M059J (cell line): ENCODE data around the gene GPR37L1. TPM values are rescaled to one million over a fixed set of nuclear protein-coding genes. Genes with fewer than 3 reads are reported as not detected.
"Not testable (repeated sequence)": the region's sequence is repeated elsewhere in the genome, so short reads cannot be mapped to it uniquely, and the experiment has no call there.

Experiments
- DNase-seq: peaks from one replicate; pipeline ENCODE4 v3.0.0-alpha.2; 2012; ENCODE audit warnings: low read depth
- total RNA-seq: library from RNA; depleted of rRNA; stranded (reverse); fragments of >200 nt; shearing (Covaris generic); gene quantifications from 2 replicates; pipeline ENCODE4 v1.2.3, GENCODE V29; 2014

GPR37L1 gene
- total RNA-seq, 1 experiment from 2014 or later: not detected

DNA sequence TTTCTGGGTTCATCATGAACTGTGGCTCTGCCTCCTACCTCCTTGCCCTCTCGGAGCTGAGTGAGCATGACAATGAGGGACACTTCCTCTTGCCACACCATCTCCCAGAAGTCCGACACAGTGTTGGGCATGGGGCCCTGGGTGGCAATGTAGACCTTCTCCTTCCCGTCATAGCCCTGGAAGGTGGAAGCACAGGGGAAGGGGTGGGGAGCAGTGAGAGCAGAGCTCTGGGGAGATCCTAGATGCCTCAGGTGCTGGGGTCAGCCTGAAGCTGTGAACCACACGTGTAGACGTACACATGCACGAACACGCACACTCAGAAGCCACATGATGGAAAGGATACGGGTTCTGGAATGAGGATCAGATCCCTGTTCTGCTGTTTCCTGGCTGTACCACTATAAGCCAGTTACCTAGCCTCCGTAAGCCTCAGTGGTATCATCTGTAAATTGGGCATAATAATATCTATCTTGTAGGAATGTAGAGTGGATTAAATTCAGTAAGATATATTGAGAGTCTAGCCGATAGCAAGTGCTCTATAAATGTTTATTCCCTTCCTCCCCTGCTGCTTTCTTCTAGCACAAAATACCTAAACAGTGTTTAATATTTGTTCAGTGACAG is 31.5 kb downstream of the GPR37L1 start:
- no peak for DNase-seq

DNA sequence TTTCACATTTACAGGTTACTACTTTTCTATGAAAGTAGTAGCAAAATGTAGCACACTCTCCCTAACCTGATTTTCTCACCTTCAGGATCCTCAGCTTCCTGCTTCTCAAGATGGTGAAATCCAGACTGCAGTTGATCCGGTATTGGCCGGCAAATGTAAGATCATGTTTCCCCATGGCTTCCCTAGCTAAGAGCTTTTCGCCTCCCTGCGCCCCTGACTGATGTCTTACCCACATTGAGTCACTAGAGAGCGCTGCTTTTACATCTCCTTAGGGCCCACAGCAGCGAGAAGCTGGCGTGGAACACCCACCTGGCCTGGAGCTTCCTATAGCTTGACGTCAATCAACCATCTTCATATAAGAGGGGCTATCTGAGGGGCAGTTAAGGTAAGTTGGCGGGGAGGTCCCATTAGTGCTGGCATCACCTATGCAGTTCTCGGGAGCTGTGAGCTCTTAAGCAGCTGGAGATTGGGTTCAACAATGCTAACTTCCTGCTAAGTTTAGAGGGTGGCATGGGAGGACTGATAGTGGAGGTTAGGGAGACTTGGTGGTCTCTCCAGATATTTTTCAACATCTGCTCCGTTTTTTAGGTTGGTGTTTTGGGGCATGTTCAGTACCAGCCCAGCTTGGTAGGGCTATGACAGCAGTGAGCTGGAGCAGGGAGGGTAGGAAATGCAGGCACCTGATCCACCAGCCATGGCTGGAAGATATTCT is 32.2 kb downstream of the GPR37L1 start:
- peak; percentile 59 for DNase-seq

- DNase-seq: peak; percentile 68
Observed at GRCh38 chr1:202155478-202156021, 32.8 kb downstream of the GPR37L1 start.

- no peak for DNase-seq
Observed at GRCh38 chr1:202156590-202156989, 33.9 kb downstream of the GPR37L1 start.

- DNase-seq: no peak
Observed at GRCh38 chr1:202157945-202158344, 35.2 kb downstream of the GPR37L1 start.

GRCh38 chr1:202158810-202159533 is 36.3 kb downstream of the GPR37L1 start:
- DNase-seq: no peak

DNA sequence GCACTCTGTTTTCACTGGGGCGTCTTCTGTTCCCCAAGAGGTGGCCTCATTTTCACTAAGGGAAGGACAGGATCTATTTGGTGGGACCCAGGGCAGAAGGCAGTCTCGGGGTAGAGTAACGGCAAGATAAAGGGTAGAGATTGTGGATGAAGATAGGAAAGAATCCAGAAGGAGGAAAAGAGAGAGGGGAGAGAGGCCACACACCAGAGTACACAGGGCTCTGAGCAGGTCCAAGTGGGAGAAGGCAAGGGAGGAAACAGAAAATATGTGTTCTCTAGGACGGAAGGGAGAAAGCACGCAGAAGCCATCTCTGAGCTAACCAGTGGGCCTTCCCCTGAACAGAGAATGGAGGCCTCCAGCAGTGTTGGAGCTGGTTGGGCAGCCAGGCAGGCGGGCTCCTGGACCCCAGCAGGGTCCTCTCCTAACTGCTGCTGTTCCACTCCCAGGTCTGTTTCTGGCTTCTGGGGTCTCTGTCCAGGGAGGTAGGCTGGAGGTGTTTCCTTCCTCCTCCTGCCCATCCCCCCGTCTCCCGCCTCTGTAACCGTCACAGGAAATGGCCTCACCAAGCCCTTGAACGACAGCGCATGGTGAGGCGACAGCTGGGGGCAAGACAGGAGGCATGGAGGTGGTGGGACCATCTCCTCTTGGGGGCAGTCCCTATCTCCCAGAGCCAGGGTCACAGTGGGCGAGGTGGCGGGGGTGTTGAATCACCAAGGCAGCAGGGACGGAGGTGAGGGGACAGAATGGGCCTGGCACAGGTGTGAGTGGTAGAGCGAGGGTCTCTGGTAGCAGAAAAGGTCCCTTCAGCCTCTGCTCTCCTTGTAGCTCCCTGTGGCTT is 37.0 kb downstream of the GPR37L1 start:
- no peak for DNase-seq

DNA sequence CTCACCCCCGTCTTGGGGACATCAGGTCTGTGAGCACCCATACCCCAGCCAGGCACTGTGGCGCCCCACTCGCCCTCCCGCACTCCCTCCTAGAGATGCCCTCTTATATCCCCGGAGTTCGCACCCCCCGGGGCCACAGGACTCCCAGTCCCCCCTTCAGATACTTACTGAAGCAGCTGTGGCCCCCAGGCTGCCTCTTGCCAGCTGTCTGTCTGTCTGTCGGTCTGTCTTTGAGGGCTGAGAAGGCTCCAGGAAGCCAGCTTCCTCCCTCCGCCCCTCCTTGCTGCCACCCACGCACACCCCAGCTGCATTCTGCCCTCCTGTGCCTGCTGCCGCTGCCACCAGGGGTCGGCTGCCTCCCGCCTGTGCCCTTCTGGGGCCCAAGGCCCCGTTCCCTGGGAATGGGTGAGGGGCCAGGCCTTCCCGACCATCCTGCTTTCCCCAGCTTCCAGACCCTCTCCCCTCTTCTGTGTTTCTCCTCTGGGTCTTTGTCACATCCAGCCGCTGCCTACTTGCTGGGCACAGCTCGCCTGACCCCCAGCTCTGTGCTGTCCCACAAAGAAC is 37.7 kb downstream of the GPR37L1 start, which contains the start of gene PTPN7:
Gene PTPN7, minus strand, starts transcription at position 226 of the 564 bp plus-strand sequence. CDS start 1,200 bp downstream, outside the sequence.
- DNase-seq: no peak

DNA sequence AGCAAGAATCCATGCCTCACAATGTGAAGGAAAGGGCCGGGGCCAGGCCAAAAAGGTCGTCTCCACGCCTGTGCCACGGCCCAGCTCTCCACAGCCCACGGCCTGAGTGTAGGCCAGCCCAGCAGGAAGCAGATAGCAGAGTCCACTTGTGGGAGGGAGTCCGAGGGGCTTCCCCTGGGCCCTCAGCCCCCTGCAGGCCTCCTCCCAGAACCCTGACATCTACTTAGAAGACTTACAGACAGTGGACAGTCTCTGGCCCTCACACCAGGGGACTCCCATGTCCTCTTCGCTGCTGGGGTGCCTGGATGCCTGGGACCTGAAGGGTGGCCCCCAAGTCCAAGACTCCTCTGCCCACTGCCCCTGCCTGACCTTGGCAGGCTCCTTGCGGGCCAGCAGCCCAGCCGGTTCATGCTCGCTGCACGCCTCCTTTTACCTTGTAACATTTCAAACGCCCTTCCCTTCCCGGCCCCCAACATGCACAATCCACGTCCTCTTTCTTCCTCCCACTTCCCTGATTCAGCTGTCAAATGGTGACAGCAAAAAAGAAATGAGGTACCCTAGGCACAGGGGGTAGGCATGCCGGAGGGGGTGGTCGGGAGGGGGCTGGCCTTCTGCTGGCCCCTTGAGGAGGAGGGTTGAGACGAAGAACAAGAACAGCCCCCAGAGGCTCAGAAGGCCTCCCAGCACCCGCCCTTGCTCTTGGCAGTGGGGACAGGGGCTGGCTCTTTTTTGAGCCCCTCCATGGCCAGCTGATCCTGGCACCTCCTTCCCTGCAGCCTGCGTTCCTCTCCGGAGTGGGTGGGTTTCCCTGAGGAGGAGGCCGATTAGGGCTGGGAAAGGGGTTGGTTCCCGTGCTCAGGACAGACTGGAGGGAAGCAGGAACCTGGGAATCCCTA is 38.7 kb downstream of the GPR37L1 start:
- no peak for DNase-seq

DNA sequence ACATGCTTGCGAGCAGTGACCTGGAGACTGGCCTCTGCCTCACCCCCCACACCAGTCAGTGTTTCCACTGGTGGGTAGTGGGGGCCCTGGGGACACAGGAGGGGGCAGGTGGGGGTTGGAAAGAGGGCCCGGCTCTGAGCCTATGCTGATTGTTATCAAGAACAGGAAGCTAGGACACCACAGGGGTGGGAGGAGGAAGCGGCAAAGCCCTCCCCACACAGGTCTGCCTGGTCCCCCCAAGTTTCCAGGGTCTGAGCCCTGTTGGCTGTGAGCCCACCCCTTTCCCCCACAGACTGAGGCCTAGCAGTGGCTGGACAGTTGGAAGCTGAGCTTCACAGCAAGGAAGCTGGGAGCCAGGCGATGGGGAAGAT is 39.3 kb downstream of the GPR37L1 start:
- DNase-seq: no peak

GRCh38 chr1:202162418-202163280 is 39.9 kb downstream of the GPR37L1 start:
- DNase-seq: no peak

DNA sequence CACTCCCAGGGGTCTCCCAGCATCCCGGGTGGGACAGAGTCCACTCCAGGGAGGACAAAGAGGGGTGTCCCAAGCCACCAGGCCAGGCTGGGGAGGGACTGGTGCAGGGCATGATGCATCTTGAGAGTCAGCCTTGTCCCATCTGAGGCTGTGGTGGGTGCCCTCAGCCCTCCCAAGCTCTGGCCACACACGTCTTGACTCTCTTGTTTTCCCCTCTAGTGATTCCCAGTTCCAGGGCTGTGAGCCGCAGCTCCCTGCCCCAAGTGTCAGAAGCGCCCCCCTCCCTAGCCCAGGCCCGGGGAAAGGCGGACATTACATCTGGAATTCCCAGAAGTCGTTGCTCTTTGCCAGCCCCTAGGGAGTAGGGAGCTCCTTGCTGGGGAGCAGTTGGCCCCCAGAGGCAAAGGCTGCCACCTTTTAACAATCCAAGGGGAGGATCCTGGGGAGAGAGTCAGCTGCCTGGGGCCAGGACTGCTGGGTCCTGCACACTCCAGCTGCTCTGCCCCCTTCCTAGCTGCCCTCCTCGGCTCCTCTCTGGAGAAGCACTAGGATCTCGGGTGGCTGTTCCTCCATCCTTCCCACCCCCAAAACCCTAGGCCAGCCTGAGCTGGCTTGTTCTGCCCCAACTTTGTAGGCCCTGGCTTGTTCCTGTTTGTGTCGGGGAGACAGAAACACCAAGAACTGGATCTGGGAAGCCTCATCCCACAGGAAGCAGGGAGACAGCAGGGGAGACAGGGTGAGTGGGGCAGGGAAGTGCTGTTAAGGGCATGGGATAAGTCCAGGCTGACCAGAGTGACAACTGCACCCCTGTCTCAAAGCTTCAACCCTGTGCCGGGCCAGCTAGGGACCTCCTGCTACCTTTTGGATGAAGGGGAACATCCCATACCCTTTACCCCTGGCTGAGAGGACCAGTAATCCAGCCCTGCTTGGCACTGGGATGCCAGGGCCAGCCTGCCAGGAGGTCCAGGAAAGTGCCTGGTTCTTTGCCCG is 40.9 kb downstream of the GPR37L1 start:
- no peak for DNase-seq

GRCh38 chr1:202164271-202165037 is 41.7 kb downstream of the GPR37L1 start:
- no peak for DNase-seq

DNA sequence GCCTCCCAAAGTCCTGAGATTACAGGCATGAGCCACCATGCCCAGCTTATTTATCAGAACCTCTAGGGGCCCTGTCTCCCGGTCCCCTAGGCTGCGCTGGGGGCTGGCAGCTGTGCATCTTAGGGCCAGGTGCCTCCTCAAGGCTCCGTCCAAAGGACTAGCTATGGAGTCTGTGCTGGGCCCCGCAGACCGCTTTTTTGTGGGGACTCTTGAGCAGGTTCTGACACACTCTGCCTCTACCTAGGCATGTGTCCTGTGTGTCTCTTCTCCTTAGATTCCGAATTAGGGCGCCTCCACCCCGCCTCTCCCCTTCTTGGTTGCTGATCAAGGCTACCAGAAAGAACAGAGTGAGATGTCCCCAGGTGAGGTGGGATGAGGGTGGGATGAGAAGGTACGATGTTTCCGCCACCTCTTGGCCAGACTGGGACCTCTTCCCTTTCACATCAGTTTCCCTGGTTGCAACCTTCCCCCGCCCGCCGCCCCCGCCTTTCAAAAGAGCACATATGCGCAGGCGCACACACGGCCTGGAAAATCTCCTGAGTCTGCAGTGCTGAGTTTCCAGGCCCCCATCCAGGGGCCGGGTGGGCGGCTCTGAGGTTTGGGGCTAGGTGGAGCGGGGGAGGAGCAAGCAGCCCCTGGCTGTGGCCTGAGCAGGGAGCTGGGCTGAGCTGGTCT is 42.7 kb downstream of the GPR37L1 start:
- DNase-seq: no peak

- DNase-seq: no peak
Observed at GRCh38 chr1:202165942-202166843, 43.5 kb downstream of the GPR37L1 start.

- not testable (repeated sequence) for DNase-seq
Observed at GRCh38 chr1:202167054-202167453, 44.3 kb downstream of the GPR37L1 start.
